ENCODE results near the gene SETD6. TPM values are rescaled to one million over a fixed set of nuclear protein-coding genes. Genes with fewer than 3 reads are reported as not detected.

Gene SETD6
- total and polyA plus RNA-seq, 2 of the 13 experiments (the other 11 are each of a cell fraction or from before 2014, with no cell fraction given): 24.0 to 25.7 TPM

DNA sequence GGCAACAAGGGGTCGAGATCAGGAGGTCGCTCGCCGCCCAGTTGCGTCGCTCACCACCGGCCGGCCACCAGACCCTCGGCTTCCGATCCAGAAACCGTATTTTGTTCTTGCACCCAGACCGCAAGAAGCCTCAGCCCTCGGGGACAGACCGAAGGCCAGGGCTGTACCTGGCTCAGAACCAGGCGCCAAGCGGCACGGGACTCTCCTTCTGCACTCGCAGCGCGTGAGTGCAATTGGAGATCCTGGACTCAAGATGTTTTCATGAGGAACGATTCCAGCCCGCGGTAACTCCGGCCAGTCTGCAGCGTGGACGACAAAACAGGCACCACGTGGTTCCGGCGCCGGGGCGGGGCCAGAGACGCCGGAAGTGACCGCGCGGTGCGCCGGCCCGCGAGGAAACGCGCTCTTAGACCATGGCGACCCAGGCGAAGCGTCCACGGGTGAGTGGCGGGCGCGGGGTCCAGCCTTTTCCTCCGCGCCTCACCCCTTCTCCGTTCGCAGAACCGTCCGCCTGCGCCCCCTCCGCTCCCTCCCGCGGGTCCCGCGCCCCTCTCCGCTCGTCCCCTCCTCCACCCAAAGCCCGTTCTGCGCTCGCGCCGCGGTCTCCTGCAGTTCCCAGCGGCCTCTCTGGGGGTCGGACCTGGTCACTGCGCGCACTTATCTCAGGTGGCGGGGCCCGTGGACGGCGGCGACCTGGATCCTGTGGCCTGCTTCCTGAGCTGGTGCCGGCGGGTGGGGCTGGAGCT, at the start of gene SETD6 (continued):
- TF ChIP-seq, protein P1, sequence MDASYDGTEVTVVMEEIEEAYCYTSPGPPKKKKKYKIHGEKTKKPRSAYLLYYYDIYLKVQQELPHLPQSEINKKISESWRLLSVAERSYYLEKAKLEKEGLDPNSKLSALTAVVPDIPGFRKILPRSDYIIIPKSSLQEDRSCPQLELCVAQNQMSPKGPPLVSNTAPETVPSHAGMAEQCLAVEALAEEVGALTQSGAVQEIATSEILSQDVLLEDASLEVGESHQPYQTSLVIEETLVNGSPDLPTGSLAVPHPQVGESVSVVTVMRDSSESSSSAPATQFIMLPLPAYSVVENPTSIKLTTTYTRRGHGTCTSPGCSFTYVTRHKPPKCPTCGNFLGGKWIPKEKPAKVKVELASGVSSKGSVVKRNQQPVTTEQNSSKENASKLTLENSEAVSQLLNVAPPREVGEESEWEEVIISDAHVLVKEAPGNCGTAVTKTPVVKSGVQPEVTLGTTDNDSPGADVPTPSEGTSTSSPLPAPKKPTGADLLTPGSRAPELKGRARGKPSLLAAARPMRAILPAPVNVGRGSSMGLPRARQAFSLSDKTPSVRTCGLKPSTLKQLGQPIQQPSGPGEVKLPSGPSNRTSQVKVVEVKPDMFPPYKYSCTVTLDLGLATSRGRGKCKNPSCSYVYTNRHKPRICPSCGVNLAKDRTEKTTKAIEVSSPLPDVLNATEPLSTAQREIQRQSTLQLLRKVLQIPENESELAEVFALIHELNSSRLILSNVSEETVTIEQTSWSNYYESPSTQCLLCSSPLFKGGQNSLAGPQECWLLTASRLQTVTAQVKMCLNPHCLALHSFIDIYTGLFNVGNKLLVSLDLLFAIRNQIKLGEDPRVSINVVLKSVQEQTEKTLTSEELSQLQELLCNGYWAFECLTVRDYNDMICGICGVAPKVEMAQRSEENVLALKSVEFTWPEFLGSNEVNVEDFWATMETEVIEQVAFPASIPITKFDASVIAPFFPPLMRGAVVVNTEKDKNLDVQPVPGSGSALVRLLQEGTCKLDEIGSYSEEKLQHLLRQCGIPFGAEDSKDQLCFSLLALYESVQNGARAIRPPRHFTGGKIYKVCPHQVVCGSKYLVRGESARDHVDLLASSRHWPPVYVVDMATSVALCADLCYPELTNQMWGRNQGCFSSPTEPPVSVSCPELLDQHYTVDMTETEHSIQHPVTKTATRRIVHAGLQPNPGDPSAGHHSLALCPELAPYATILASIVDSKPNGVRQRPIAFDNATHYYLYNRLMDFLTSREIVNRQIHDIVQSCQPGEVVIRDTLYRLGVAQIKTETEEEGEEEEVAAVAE (CRISPR knock-in tag; IDR thresholded peaks at IDR 0.05; ENCODE audit: borderline replicate concordance): peak; percentile 77; the same call in 1 of the 2 replicates
- peak; percentile 95 for TF ChIP-seq RARG (CRISPR knock-in tag; IDR thresholded peaks at IDR 0.05; ENCODE audit: low read depth)
- TF ChIP-seq ZBTB42 (CRISPR knock-in tag; IDR thresholded peaks at IDR 0.05): peak; percentile 95
- no peak for TF ChIP-seq SRF (IDR thresholded peaks at IDR 0.05; ENCODE audit: low read depth, low read length)
- TF ChIP-seq, protein P2, sequence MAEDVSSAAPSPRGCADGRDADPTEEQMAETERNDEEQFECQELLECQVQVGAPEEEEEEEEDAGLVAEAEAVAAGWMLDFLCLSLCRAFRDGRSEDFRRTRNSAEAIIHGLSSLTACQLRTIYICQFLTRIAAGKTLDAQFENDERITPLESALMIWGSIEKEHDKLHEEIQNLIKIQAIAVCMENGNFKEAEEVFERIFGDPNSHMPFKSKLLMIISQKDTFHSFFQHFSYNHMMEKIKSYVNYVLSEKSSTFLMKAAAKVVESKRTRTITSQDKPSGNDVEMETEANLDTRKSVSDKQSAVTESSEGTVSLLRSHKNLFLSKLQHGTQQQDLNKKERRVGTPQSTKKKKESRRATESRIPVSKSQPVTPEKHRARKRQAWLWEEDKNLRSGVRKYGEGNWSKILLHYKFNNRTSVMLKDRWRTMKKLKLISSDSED (CRISPR knock-in tag; IDR thresholded peaks at IDR 0.05): peak; percentile 85; the same call in 1 of the 2 replicates
- TF ChIP-seq, protein P3, sequence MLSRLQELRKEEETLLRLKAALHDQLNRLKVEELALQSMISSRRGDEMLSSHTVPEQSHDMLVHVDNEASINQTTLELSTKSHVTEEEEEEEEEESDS (CRISPR knock-in tag; IDR thresholded peaks at IDR 0.05; ENCODE audit: borderline replicate concordance): no peak
- peak; percentile 89 for TF ChIP-seq ETV5 (CRISPR knock-in tag; IDR thresholded peaks at IDR 0.05; ENCODE audit: borderline replicate concordance)
- TF ChIP-seq, protein P4, sequence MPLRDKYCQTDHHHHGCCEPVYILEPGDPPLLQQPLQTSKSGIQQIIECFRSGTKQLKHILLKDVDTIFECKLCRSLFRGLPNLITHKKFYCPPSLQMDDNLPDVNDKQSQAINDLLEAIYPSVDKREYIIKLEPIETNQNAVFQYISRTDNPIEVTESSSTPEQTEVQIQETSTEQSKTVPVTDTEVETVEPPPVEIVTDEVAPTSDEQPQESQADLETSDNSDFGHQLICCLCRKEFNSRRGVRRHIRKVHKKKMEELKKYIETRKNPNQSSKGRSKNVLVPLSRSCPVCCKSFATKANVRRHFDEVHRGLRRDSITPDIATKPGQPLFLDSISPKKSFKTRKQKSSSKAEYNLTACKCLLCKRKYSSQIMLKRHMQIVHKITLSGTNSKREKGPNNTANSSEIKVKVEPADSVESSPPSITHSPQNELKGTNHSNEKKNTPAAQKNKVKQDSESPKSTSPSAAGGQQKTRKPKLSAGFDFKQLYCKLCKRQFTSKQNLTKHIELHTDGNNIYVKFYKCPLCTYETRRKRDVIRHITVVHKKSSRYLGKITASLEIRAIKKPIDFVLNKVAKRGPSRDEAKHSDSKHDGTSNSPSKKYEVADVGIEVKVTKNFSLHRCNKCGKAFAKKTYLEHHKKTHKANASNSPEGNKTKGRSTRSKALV (CRISPR knock-in tag; IDR thresholded peaks at IDR 0.05): peak; percentile 98
- peak; percentile 97 for TF ChIP-seq FOXK1 (CRISPR knock-in tag; IDR thresholded peaks at IDR 0.05; ENCODE audit: borderline replicate concordance, low read depth)
- peak; percentile 79; the same call in 1 of the 2 replicates for TF ChIP-seq ZNF775 (CRISPR knock-in tag; IDR thresholded peaks at IDR 0.05; ENCODE audit: borderline replicate concordance)
- TF ChIP-seq, protein P5, sequence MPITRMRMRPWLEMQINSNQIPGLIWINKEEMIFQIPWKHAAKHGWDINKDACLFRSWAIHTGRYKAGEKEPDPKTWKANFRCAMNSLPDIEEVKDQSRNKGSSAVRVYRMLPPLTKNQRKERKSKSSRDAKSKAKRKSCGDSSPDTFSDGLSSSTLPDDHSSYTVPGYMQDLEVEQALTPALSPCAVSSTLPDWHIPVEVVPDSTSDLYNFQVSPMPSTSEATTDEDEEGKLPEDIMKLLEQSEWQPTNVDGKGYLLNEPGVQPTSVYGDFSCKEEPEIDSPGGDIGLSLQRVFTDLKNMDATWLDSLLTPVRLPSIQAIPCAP (CRISPR knock-in tag; IDR thresholded peaks at IDR 0.05; ENCODE audit: low read depth): peak; percentile 81; the same call in 1 of the 2 replicates
- TF ChIP-seq SP140L (CRISPR knock-in tag; IDR thresholded peaks at IDR 0.05; ENCODE audit: borderline replicate concordance): no peak
- TF ChIP-seq BORCS8-MEF2B (CRISPR knock-in tag; IDR thresholded peaks at IDR 0.05): peak; percentile 96
- TF ChIP-seq IKZF4 (CRISPR knock-in tag; IDR thresholded peaks at IDR 0.05; ENCODE audit: borderline replicate concordance, low read depth, not compliant biosample characterization): peak; percentile 90
- peak; percentile 83; the same call in 1 of the 2 replicates for TF ChIP-seq ZNF703 (CRISPR knock-in tag; IDR thresholded peaks at IDR 0.05; ENCODE audit: borderline replicate concordance)
- TF ChIP-seq RFXAP (CRISPR knock-in tag; IDR thresholded peaks at IDR 0.05; ENCODE audit: borderline replicate concordance): peak; percentile 88
- peak; percentile 88; the same call in 1 of the 2 replicates for TF ChIP-seq SMAD1 (CRISPR knock-in tag; IDR thresholded peaks at IDR 0.05; ENCODE audit: borderline replicate concordance, low read depth)
- peak; percentile 72 for TF ChIP-seq ZNF746 (CRISPR knock-in tag; IDR thresholded peaks at IDR 0.05)
- peak; percentile 58 for TF ChIP-seq CREM (IDR thresholded peaks at IDR 0.05)
- no peak for TF ChIP-seq CREM (CRISPR knock-in tag; IDR thresholded peaks at IDR 0.05)

Data from HepG2 (cell line).